ENCODE data around the gene CLDN34. TPM values are rescaled to one million over a fixed set of nuclear protein-coding genes. Genes with fewer than 3 reads are reported as not detected.

The CLDN34 gene, protein sequence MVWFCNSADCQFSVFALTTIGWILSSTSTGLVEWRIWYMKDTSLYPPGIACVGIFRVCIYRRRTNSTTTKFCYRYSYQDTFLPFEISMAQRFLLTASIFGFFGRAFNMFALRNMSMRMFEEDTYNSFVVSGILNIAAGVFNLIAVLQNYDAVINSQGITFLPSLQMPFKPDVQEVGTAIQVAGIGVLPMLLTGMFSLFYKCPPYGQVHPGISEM
- total RNA-seq: not detected in 2 replicates

DNA sequence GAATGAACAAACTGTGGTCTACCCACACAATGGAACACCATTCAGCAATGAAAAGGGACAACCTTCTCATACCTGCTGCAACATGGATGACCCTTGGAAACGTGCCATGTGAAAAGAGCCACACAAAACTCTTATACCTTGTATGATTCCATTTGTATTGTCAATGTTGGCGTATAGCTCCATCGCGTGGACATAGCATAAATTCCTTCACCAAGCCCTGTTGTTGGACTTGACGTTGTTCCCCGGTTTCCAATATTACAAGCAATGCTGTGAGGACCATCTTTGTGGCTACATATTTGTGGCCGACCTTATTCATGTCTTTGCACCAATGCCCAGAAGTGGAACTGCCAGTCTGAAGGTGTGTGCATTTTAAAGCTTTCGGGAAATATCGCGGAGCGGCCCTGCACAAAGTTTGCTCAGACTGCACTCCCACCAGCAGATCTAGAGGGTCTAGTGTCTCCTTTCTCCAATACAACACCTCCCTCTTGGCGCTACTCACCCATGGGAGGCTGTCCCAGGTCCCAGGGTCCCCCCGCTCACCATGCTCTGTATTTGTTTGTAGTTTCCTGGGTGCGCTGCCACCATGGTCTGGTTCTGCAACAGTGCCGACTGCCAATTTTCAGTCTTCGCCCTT is at the start of gene CLDN34:
Gene CLDN34 (plus strand): TSS at position 584 of the 634 bp plus-strand sequence. CDS start 0 bp downstream, at position 584.

Other genes with a start within 250 kb of the CLDN34 start
- 4.6 and 5.5 TPM in 2 replicates for gene GPR143, start 201.5 kb upstream of the CLDN34 start, total RNA-seq
- gene SHROOM2, start 180.9 kb upstream of the CLDN34 start, total RNA-seq: 7.3 and 9.4 TPM in 2 replicates
- 12.6 and 15.6 TPM in 2 replicates for gene CLCN4, start 189.6 kb downstream of the CLDN34 start, total RNA-seq